Epithelial cell of proximal tubule (primary cell): ENCODE data around the gene CEP72. TPM values are rescaled to one million over a fixed set of nuclear protein-coding genes. Genes with fewer than 3 reads are reported as not detected.
"Not testable (repeated sequence)": the region's sequence is repeated elsewhere in the genome, so short reads cannot be mapped to it uniquely, and the experiment has no call there.

Source experiments
- DNase-seq: peaks from one replicate; pipeline ENCODE4 v3.0.0-alpha.2; 2011; ENCODE audit warnings: low read depth
- H3K4me3 ChIP-seq: 2 replicates; pipeline ENCODE4 v1.5.1; 2011; ENCODE audit warnings: low read depth, mild to moderate bottlenecking, low read length
- CTCF ChIP-seq: conservative IDR thresholded peaks from 2 replicates; pipeline ENCODE4 v1.5.1; 2012; ENCODE audit warnings: low read depth, mild to moderate bottlenecking, low read length
- total RNA-seq: library from RNA; depleted of rRNA; stranded (reverse); fragments of >200 nt; gene quantifications from 2 replicates; pipeline ENCODE4 v1.2.3, GENCODE V29; 2015

CEP72 gene
- total RNA-seq, 1 donor from 2014 or later: 7.6 TPM

- TF ChIP-seq CTCF: no peak
- H3K4me3 ChIP-seq: no peak overlapping the region
- DNase-seq: no peak
Observed at GRCh38 chr5:581266-581665, 30.9 kb upstream of the CEP72 start.

- H3K4me3 ChIP-seq: no peak overlapping the region
- DNase-seq: no peak
- TF ChIP-seq CTCF: no peak
Observed at GRCh38 chr5:581941-582340, 30.2 kb upstream of the CEP72 start.

GRCh38 chr5:582445-582844 is 29.7 kb upstream of the CEP72 start:
- not testable (repeated sequence) for H3K4me3 ChIP-seq, DNase-seq

- DNase-seq: no peak
- H3K4me3 ChIP-seq: no peak overlapping the region
- TF ChIP-seq CTCF: no peak
Observed at GRCh38 chr5:582936-583635, 29.1 kb upstream of the CEP72 start.

- no peak for TF ChIP-seq CTCF
- no peak overlapping the region for H3K4me3 ChIP-seq
- no peak for DNase-seq
Observed at GRCh38 chr5:583645-584044, 28.5 kb upstream of the CEP72 start.

GRCh38 chr5:584216-584615 is 27.9 kb upstream of the CEP72 start:
- DNase-seq: no peak
- H3K4me3 ChIP-seq: no peak overlapping the region
- TF ChIP-seq CTCF: no peak

- DNase-seq: no peak
- no peak for TF ChIP-seq CTCF
- no peak overlapping the region for H3K4me3 ChIP-seq
Observed at GRCh38 chr5:584846-585245, 27.3 kb upstream of the CEP72 start.
